Lower leg skin (tissue), 3 donors: ENCODE measurements around the gene PLA2G12B.

Source experiments
- CTCF ChIP-seq, 3 donors: fragments of 450-650 bp; IDR thresholded peaks; one replicate each; pipeline ENCODE4 v1.5.1; 2016; ENCODE audit warnings: antibody characterized with exemption in 3 of 3, mild to moderate bottlenecking in 3 of 3, moderate library complexity in 2 of 3
- POLR2A ChIP-seq, 2 donors: fragments of 450-650 bp; IDR thresholded peaks; one replicate each; pipeline ENCODE4 v1.6.1; 2016 to 2017; ENCODE audit warnings: antibody characterized with exemption in 2 of 2, mild to moderate bottlenecking in 1 of 2, moderate library complexity in 1 of 2

- TF ChIP-seq POLR2A (IDR thresholded peaks at IDR 0.05), result no peak
- no peak for TF ChIP-seq CTCF (IDR thresholded peaks at IDR 0.05)
These were observed 27.1 kb downstream of the PLA2G12B start for GRCh38 chr10:72927485-72927884.
